ENCODE measurements around the gene CRB2. TPM values are rescaled to one million over a fixed set of nuclear protein-coding genes. Genes with fewer than 3 reads are reported as not detected.

Gene CRB2
- total and polyA plus RNA-seq, 4 experiments from 2014 or later = not detected

GRCh38 chr9:123408313-123409262 is 52.6 kb downstream of the CRB2 start:
- no peaks in the 10 kb centered on the region for H3K4me1 ChIP-seq (ENCODE audit: insufficient read depth, low read length)
- no peak overlapping the region for H3K4me3 Mint-ChIP-seq
- H3K4me3 ChIP-seq (ENCODE audit: low read length in 2 of 2) = no peak overlapping the region
- no peaks in the 10 kb centered on the region for H3K36me3 Mint-ChIP-seq
- peaks cover 0 to 9% (median 2%) of the 10 kb centered on the region in 4 donors for H3K4me1 Mint-ChIP-seq
- ChIA-PET CTCF (ENCODE audit: partially characterized antibody) (interaction anchor here (1.2 to 1.4 kb wide), 2 partner anchors 23 to 27 kb away, joined by 3 read pairs; no protein-coding TSS in a partner anchor), POLR2A (ENCODE audit: partially characterized antibody) (no interaction called here)
- intact Hi-C loops (cut with micrococcal nuclease) = no loop called here
- peak overlapping the region in 1 of 7 donors; percentile 24 for H3K27ac Mint-ChIP-seq
- H3K27me3 Mint-ChIP-seq = no peaks in the 10 kb centered on the region
- no peak overlapping the region for H3K27ac ChIP-seq (ENCODE audit: low read depth, low read length)
- no peaks in the 10 kb centered on the region for H3K9me3 Mint-ChIP-seq
- no peaks in the 10 kb centered on the region for H3K36me3 ChIP-seq (ENCODE audit: insufficient read depth, low read length)
- H3K9me3 ChIP-seq (ENCODE audit: control insufficient read depth in 1 of 2, low read length in 2 of 2) = no peaks in the 10 kb centered on the region
- no peak for DNase-seq
- H3K27me3 ChIP-seq (ENCODE audit: insufficient read depth, low read length) = no peaks in the 10 kb centered on the region

GRCh38 chr9:123410281-123410910 is 54.4 kb downstream of the CRB2 start:
- Histone ChIP-seq H3K4me3 (ENCODE audit: low read length in 2 of 2) (no peak overlapping the region), H3K4me1 (ENCODE audit: insufficient read depth, low read length) (no peaks in the 10 kb centered on the region), H3K9me3 (ENCODE audit: control insufficient read depth in 1 of 2, low read length in 2 of 2) (no peaks in the 10 kb centered on the region), H3K36me3 (ENCODE audit: insufficient read depth, low read length) (no peaks in the 10 kb centered on the region), H3K27me3 (ENCODE audit: insufficient read depth, low read length) (no peaks in the 10 kb centered on the region), H3K27ac (ENCODE audit: low read depth, low read length) (no peak overlapping the region)
- Mint-ChIP-seq H3K36me3 (no peaks in the 10 kb centered on the region), H3K4me1 (peaks cover 0 to 9% (median 2%) of the 10 kb centered on the region in 4 donors), H3K27me3 (no peaks in the 10 kb centered on the region), H3K4me3 (no peak overlapping the region), H3K9me3 (peaks cover 0 to 2% (median 0%) of the 10 kb centered on the region in 8 donors), H3K27ac (peak overlapping the region in 1 of 7 donors; percentile 50)
- POLR2A ChIA-PET (ENCODE audit: partially characterized antibody) = no interaction called here
- CTCF ChIA-PET (ENCODE audit: partially characterized antibody) = no interaction called here
- no peak for DNase-seq
- intact Hi-C loops (cut with micrococcal nuclease) = no loop called here

GRCh38 chr9:123411191-123411590 is 55.2 kb downstream of the CRB2 start:
- peaks cover 0 to 1% of the 10 kb centered on the region in 2 donors for H3K36me3 Mint-ChIP-seq
- H3K36me3 ChIP-seq (ENCODE audit: insufficient read depth, low read length) = no peaks in the 10 kb centered on the region
- intact Hi-C loops (cut with micrococcal nuclease) = no loop called here
- H3K9me3 Mint-ChIP-seq = peaks cover 0 to 2% (median 0%) of the 10 kb centered on the region in 8 donors
- H3K27ac ChIP-seq (ENCODE audit: low read depth, low read length) = no peak overlapping the region
- ChIA-PET CTCF (ENCODE audit: partially characterized antibody) (no interaction called here), POLR2A (ENCODE audit: partially characterized antibody) (no interaction called here)
- H3K27ac Mint-ChIP-seq = peak overlapping the region in 1 of 7 donors; percentile 20
- H3K27me3 Mint-ChIP-seq = no peaks in the 10 kb centered on the region
- H3K4me3 Mint-ChIP-seq = no peak overlapping the region
- no peaks in the 10 kb centered on the region for H3K27me3 ChIP-seq (ENCODE audit: insufficient read depth, low read length)
- H3K4me3 ChIP-seq (ENCODE audit: low read length in 2 of 2) = no peak overlapping the region
- no peaks in the 10 kb centered on the region for H3K9me3 ChIP-seq (ENCODE audit: control insufficient read depth in 1 of 2, low read length in 2 of 2)
- H3K4me1 Mint-ChIP-seq = peaks cover 0 to 7% (median 1%) of the 10 kb centered on the region in 4 donors
- H3K4me1 ChIP-seq (ENCODE audit: insufficient read depth, low read length) = no peaks in the 10 kb centered on the region
- DNase-seq = no peak

- Mint-ChIP-seq H3K36me3 (peaks cover 4% of the 10 kb centered on the region in 2 donors), H3K9me3 (peaks cover 0 to 2% (median 0%) of the 10 kb centered on the region in 8 donors), H3K4me1 (peaks cover 0 to 2% (median 1%) of the 10 kb centered on the region in 4 donors), H3K27me3 (no peaks in the 10 kb centered on the region), H3K27ac (peak overlapping the region in 1 of 7 donors; percentile 20), H3K4me3 (no peak overlapping the region)
- Histone ChIP-seq H3K27me3 (ENCODE audit: insufficient read depth, low read length) (no peaks in the 10 kb centered on the region), H3K9me3 (ENCODE audit: control insufficient read depth in 1 of 2, low read length in 2 of 2) (no peaks in the 10 kb centered on the region), H3K36me3 (ENCODE audit: insufficient read depth, low read length) (no peaks in the 10 kb centered on the region), H3K4me1 (ENCODE audit: insufficient read depth, low read length) (no peaks in the 10 kb centered on the region), H3K27ac (ENCODE audit: low read depth, low read length) (no peak overlapping the region), H3K4me3 (ENCODE audit: low read length in 2 of 2) (no peak overlapping the region)
- ChIA-PET CTCF (ENCODE audit: partially characterized antibody) (no interaction called here), POLR2A (ENCODE audit: partially characterized antibody) (no interaction called here)
- DNase-seq = no peak
- intact Hi-C loops (cut with micrococcal nuclease) = no loop called here
These were observed 55.6 kb downstream of the CRB2 start for GRCh38 chr9:123411636-123412035.

GRCh38 chr9:123412171-123412820 is 56.3 kb downstream of the CRB2 start:
- no peaks in the 10 kb centered on the region for H3K9me3 ChIP-seq (ENCODE audit: control insufficient read depth in 1 of 2, low read length in 2 of 2)
- H3K27me3 Mint-ChIP-seq = no peaks in the 10 kb centered on the region
- DNase-seq = no peak
- CTCF ChIA-PET (ENCODE audit: partially characterized antibody) = no interaction called here
- no peaks in the 10 kb centered on the region for H3K27me3 ChIP-seq (ENCODE audit: insufficient read depth, low read length)
- peaks cover 4 to 6% of the 10 kb centered on the region in 2 donors for H3K36me3 Mint-ChIP-seq
- peaks cover 0 to 1% (median 0%) of the 10 kb centered on the region in 4 donors for H3K4me1 Mint-ChIP-seq
- H3K9me3 Mint-ChIP-seq = peaks cover 0 to 2% (median 0%) of the 10 kb centered on the region in 8 donors
- H3K27ac ChIP-seq (ENCODE audit: low read depth, low read length) = no peak overlapping the region
- H3K4me3 ChIP-seq (ENCODE audit: low read length in 2 of 2) = no peak overlapping the region
- intact Hi-C loops (cut with micrococcal nuclease) = no loop called here
- POLR2A ChIA-PET (ENCODE audit: partially characterized antibody) = no interaction called here
- H3K27ac Mint-ChIP-seq = no peak overlapping the region
- no peak overlapping the region for H3K4me3 Mint-ChIP-seq
- no peaks in the 10 kb centered on the region for H3K4me1 ChIP-seq (ENCODE audit: insufficient read depth, low read length)
- H3K36me3 ChIP-seq (ENCODE audit: insufficient read depth, low read length) = no peaks in the 10 kb centered on the region

- no peaks in the 10 kb centered on the region for H3K27me3 Mint-ChIP-seq
- no peak overlapping the region for H3K4me3 Mint-ChIP-seq
- intact Hi-C loops (cut with micrococcal nuclease) = no loop called here
- peaks cover 12 to 19% of the 10 kb centered on the region in 2 donors for H3K36me3 Mint-ChIP-seq
- H3K9me3 ChIP-seq (ENCODE audit: control insufficient read depth in 1 of 2, low read length in 2 of 2) = no peaks in the 10 kb centered on the region
- ChIA-PET CTCF (ENCODE audit: partially characterized antibody) (no interaction called here), POLR2A (ENCODE audit: partially characterized antibody) (no interaction called here)
- H3K36me3 ChIP-seq (ENCODE audit: insufficient read depth, low read length) = no peaks in the 10 kb centered on the region
- H3K27ac ChIP-seq (ENCODE audit: low read depth, low read length) = no peak overlapping the region
- H3K27ac Mint-ChIP-seq = no peak overlapping the region
- H3K27me3 ChIP-seq (ENCODE audit: insufficient read depth, low read length) = no peaks in the 10 kb centered on the region
- peaks cover 0 to 2% (median 0%) of the 10 kb centered on the region in 8 donors for H3K9me3 Mint-ChIP-seq
- H3K4me1 ChIP-seq (ENCODE audit: insufficient read depth, low read length) = no peaks in the 10 kb centered on the region
- no peak overlapping the region for H3K4me3 ChIP-seq (ENCODE audit: low read length in 2 of 2)
- H3K4me1 Mint-ChIP-seq = no peaks in the 10 kb centered on the region
- DNase-seq = no peak
These were observed 58.2 kb downstream of the CRB2 start for GRCh38 chr9:123414204-123414603.

All from CD4-positive, alpha-beta memory T cell (primary cell).